ENCODE data around the gene CACNA1C. TPM values are rescaled to one million over a fixed set of nuclear protein-coding genes. Genes with fewer than 3 reads are reported as not detected.

Gene CACNA1C
- total RNA-seq, 4 donors from 2014 or later = 1.5 to 13.5 (median 2.1) TPM

GRCh38 chr12:2453076-2453760 is 400.4 kb downstream of the CACNA1C start:
- TF ChIP-seq CTCF (IDR thresholded peaks at IDR 0.05) (no peak), POLR2A (IDR thresholded peaks at IDR 0.05) (no peak)
- 62 to 67% methylated on average over 10 to 13 of the region's 15 CpGs for WGBS, 2 donors
- no peaks in the 10 kb centered on the region for H3K4me1 ChIP-seq
- no peak overlapping the region for H3K27ac ChIP-seq
- no peaks in the 10 kb centered on the region for H3K27me3 ChIP-seq
- no peak overlapping the region for H3K4me3 ChIP-seq
- DNase-seq = no peak
- H3K36me3 ChIP-seq = no peaks in the 10 kb centered on the region
- no peaks in the 10 kb centered on the region for H3K9me3 ChIP-seq
- intact Hi-C loops (cut with DNase I) = no loop called here

- H3K36me3 ChIP-seq = no peaks in the 10 kb centered on the region
- no peak overlapping the region for H3K4me3 ChIP-seq
- no peak overlapping the region for H3K27ac ChIP-seq
- no peaks in the 10 kb centered on the region for H3K4me1 ChIP-seq
- no peak for DNase-seq
- no peaks in the 10 kb centered on the region for H3K9me3 ChIP-seq
- no peaks in the 10 kb centered on the region for H3K27me3 ChIP-seq
- intact Hi-C loops (cut with DNase I) = no loop called here
- TF ChIP-seq POLR2A (IDR thresholded peaks at IDR 0.05) (no peak), CTCF (IDR thresholded peaks at IDR 0.05) (no peak)
These were observed 400.9 kb downstream of the CACNA1C start for GRCh38 chr12:2453761-2454090.

- Histone ChIP-seq H3K27me3 (no peaks in the 10 kb centered on the region), H3K27ac (no peak overlapping the region), H3K4me3 (no peak overlapping the region), H3K36me3 (no peaks in the 10 kb centered on the region), H3K4me1 (no peaks in the 10 kb centered on the region), H3K9me3 (no peaks in the 10 kb centered on the region)
- WGBS, 2 donors = 73 to 74% methylated on average over 20 of the region's 20 CpGs
- intact Hi-C loops (cut with DNase I) = no loop called here
- no peak for DNase-seq
- TF ChIP-seq CTCF (IDR thresholded peaks at IDR 0.05) = no peak
- TF ChIP-seq POLR2A (IDR thresholded peaks at IDR 0.05) = no peak
These were observed 401.9 kb downstream of the CACNA1C start for GRCh38 chr12:2454601-2455177.

- intact Hi-C loops (cut with DNase I) = no loop called here
- no peak overlapping the region for H3K27ac ChIP-seq
- H3K4me3 ChIP-seq = no peak overlapping the region
- TF ChIP-seq POLR2A (IDR thresholded peaks at IDR 0.05) (no peak), CTCF (IDR thresholded peaks at IDR 0.05) (no peak)
- WGBS, 2 donors = 89 to 91% methylated on average over 9 of the region's 9 CpGs
- H3K36me3 ChIP-seq = no peaks in the 10 kb centered on the region
- H3K9me3 ChIP-seq = no peaks in the 10 kb centered on the region
- no peak for DNase-seq
- no peaks in the 10 kb centered on the region for H3K27me3 ChIP-seq
- H3K4me1 ChIP-seq = no peaks in the 10 kb centered on the region
These were observed 402.6 kb downstream of the CACNA1C start for GRCh38 chr12:2455410-2455809.

GRCh38 chr12:2456122-2456812 is 403.5 kb downstream of the CACNA1C start:
- H3K9me3 ChIP-seq = no peaks in the 10 kb centered on the region
- intact Hi-C loops (cut with DNase I) = no loop called here
- no peaks in the 10 kb centered on the region for H3K36me3 ChIP-seq
- no peak for TF ChIP-seq POLR2A (IDR thresholded peaks at IDR 0.05)
- TF ChIP-seq CTCF (IDR thresholded peaks at IDR 0.05) = no peak
- no peak overlapping the region for H3K27ac ChIP-seq
- no peak overlapping the region for H3K4me3 ChIP-seq
- H3K27me3 ChIP-seq = no peaks in the 10 kb centered on the region
- 71 to 79% methylated on average over 12 of the region's 12 CpGs for WGBS, 2 donors
- DNase-seq = no peak
- H3K4me1 ChIP-seq = no peaks in the 10 kb centered on the region

Measured in esophagus squamous epithelium (tissue), 5 donors.